Endothelial cell of umbilical vein (primary cell): Measurements from ENCODE around the gene ARHGAP45. TPM values are rescaled to one million over a fixed set of nuclear protein-coding genes. Genes with fewer than 3 reads are reported as not detected.

Experiments used
- BruUV-seq: library from RNA; stranded (reverse); fragments of 400-500 nt; replicated peaks from 2 replicates; lab custom pipeline; 2021; lab: Mats Ljungman, UMichigan
- CTCF ChIA-PET: fragments of 300-600, 350-600 bp; sonication (Branson Sonifier 250); formaldehyde crosslinking; loops from one replicate; lab custom pipeline; 2021; ENCODE audit warnings: antibody characterized with exemption, inconsistent platforms; lab: Charles Lee
- POLR2A ChIA-PET: fragments of 300-600, 350-600 bp; sonication (Branson Sonifier 250); formaldehyde crosslinking; loops from one replicate; lab custom pipeline; 2021; ENCODE audit warnings: antibody characterized with exemption, inconsistent platforms; lab: Charles Lee
- DNase-seq: peaks from one replicate; pipeline ENCODE4 v3.0.0-alpha.2; 2011; ENCODE audit warnings: low read depth, low spot score
- FAIRE-seq: peaks from 2 replicates; lab custom pipeline; 2011; peaks lifted over from hg19 to GRCh38; lab: Jason Lieb, UNC
- H2AFZ ChIP-seq: 2 replicates; pipeline ENCODE4 v1.6.0; 2012; ENCODE audit warnings: low read depth, low read length, control low read depth, inconsistent platforms
- H3K27ac ChIP-seq: 2 replicates; pipeline ENCODE4 v1.5.1; 2011; ENCODE audit warnings: low read depth, mild to moderate bottlenecking, control low read depth, low read length, moderate library complexity; ENCODE audit not compliant: insufficient read depth
- H3K27me3 ChIP-seq, 2 experiments: 2 replicates each; pipeline versions ENCODE4 v1.6.0 to v1.6.1; 2011; ENCODE audit warnings: low read length in 2 of 2, mixed read lengths in 1 of 2; ENCODE audit not compliant: control insufficient read depth in 2 of 2, insufficient read depth in 2 of 2
- H3K36me3 ChIP-seq, 2 experiments: 2 replicates in 1 of 2; 3 replicates in 1 of 2; pipeline ENCODE4 v1.5.1; 2011; ENCODE audit warnings: low read length in 2 of 2, mild to moderate bottlenecking in 1 of 2, moderate library complexity in 1 of 2; ENCODE audit not compliant: control insufficient read depth in 2 of 2, insufficient read depth in 2 of 2; ENCODE audit errors: extremely low read depth in 1 of 2
- H3K4me1 ChIP-seq: 3 replicates; pipeline ENCODE4 v1.5.1; 2011; ENCODE audit warnings: mild to moderate bottlenecking, low read length; ENCODE audit not compliant: control insufficient read depth, insufficient read depth; ENCODE audit errors: extremely low read depth
- H3K4me2 ChIP-seq: 2 replicates; pipeline ENCODE4 v1.6.1; 2011; ENCODE audit warnings: low read length, control low read depth, mixed read lengths; ENCODE audit not compliant: insufficient read depth
- H3K4me3 ChIP-seq, 3 experiments: fragments of 200-600 bp in 1 of 3; sonication (generic), shearing (Covaris generic) in 1 of 3; replicated peaks in 1 of 3; 2 replicates each; pipeline ENCODE4 v1.5.1; 2011 to 2016; ENCODE audit warnings: control low read depth in 3 of 3, low read length in 3 of 3, mild to moderate bottlenecking in 2 of 3, inconsistent platforms in 1 of 3, low read depth in 1 of 3, moderate library complexity in 1 of 3; ENCODE audit not compliant: insufficient read depth in 1 of 3
- H3K79me2 ChIP-seq: 2 replicates; pipeline ENCODE4 v1.6.0; 2012; ENCODE audit warnings: low read length, inconsistent platforms; ENCODE audit not compliant: control insufficient read depth, insufficient read depth
- H3K9ac ChIP-seq: replicated peaks from 2 replicates; pipeline ENCODE3; 2011; ENCODE audit warnings: low read length, control low read depth; ENCODE audit not compliant: insufficient read depth; ENCODE audit errors: extremely low read depth
- H3K9me1 ChIP-seq: replicated peaks from 3 replicates; pipeline ENCODE4 v1.6.0; 2011; ENCODE audit warnings: mild to moderate bottlenecking, low read length; ENCODE audit not compliant: control insufficient read depth, insufficient read depth; ENCODE audit errors: extremely low read depth
- H3K9me3 ChIP-seq: replicated peaks from 2 replicates; pipeline ENCODE4 v1.5.1; 2012; ENCODE audit warnings: low read length, inconsistent platforms; ENCODE audit not compliant: control insufficient read depth, insufficient read depth
- H4K20me1 ChIP-seq: replicated peaks from 2 replicates; pipeline ENCODE3; 2011; ENCODE audit warnings: mild to moderate bottlenecking, low read length; ENCODE audit not compliant: control insufficient read depth, insufficient read depth; ENCODE audit errors: extremely low read depth
- EZH2 ChIP-seq: IDR thresholded peaks from 2 replicates; pipeline ENCODE4 v1.6.1; 2012; ENCODE audit warnings: borderline replicate concordance, low read depth, mild to moderate bottlenecking, moderate library complexity, low read length, inconsistent platforms; ENCODE audit not compliant: severe bottlenecking
- FOS ChIP-seq: IDR thresholded peaks from 2 replicates; pipeline ENCODE4 v1.6.1; 2011; ENCODE audit warnings: mild to moderate bottlenecking, low read length, moderate library complexity, borderline replicate concordance; ENCODE audit not compliant: insufficient read depth
- GATA2 ChIP-seq: IDR thresholded peaks from 2 replicates; pipeline ENCODE4 v1.7.0; 2011; ENCODE audit warnings: low read depth, mild to moderate bottlenecking, moderate library complexity, mixed read lengths, low read length; ENCODE audit not compliant: insufficient read length, insufficient read depth
- JUN ChIP-seq: IDR thresholded peaks from 2 replicates; pipeline ENCODE4 v1.6.1; 2011; ENCODE audit warnings: borderline replicate concordance, low read depth; ENCODE audit not compliant: insufficient read length, insufficient read depth
- MYC ChIP-seq: IDR thresholded peaks from one replicate; pipeline ENCODE4 v1.6.1; 2011; ENCODE audit warnings: mild to moderate bottlenecking, low read depth, low read length
- POLR2A ChIP-seq: IDR thresholded peaks from 2 replicates; pipeline ENCODE4 v1.6.1; 2012; ENCODE audit warnings: low read depth, mild to moderate bottlenecking, control low read depth, low read length
- POLR2AphosphoS5 ChIP-seq: IDR thresholded peaks from 2 replicates; pipeline ENCODE4 v1.6.1; 2012; ENCODE audit warnings: low read depth, mild to moderate bottlenecking, control low read depth, low read length, moderate library complexity; ENCODE audit not compliant: insufficient read depth
- dilution Hi-C: fragments of 300-500 bp; cut with MboI; formaldehyde crosslinking; loops from one replicate; pipeline ENCODE4 v1.15.0; 2019; ENCODE audit warnings: low sequenced_read_pairs; ENCODE audit not compliant: extremely low pct_ligation_motif_present
- intact Hi-C: fragments of 100-400 bp; cut with micrococcal nuclease; formaldehyde crosslinking; loops from one replicate; pipeline ENCODE4 v1.10.0; 2022
- polyA plus RNA-seq, 4 experiments: library from polyadenylated mRNA; depleted of rRNA in 3 of 4; stranded (reverse) in 3 of 4; unstranded in 1 of 4; fragments of >200 nt; gene quantifications; 2 replicates each; pipeline versions ENCODE4 v1.2.1 to v1.2.3, GENCODE V29; 2011 to 2012; ENCODE audit warnings: missing spikeins in 1 of 4
- total RNA-seq: library from RNA; stranded (reverse); gene quantifications from 2 replicates; pipeline ENCODE4 v1.2.3, GENCODE V29; 2021
- TF ChIP-seq, protein P1 (sequence below): IDR thresholded peaks from 2 replicates; pipeline ENCODE4 v1.6.1; 2011; ENCODE audit not compliant: insufficient read depth, insufficient read length
- TF ChIP-seq, protein P2 (sequence below), 2 donors: IDR thresholded peaks; 1 replicate in 1 of 2; 2 replicates in 1 of 2; pipeline ENCODE4 v1.5.1; 2011; ENCODE audit warnings: low read length in 2 of 2, mild to moderate bottlenecking in 2 of 2, moderate library complexity in 2 of 2, control low read depth in 1 of 2, inconsistent platforms in 1 of 2, low read depth in 1 of 2; ENCODE audit not compliant: insufficient read depth in 1 of 2; ENCODE audit errors: extremely low read depth in 1 of 2

The ARHGAP45 gene
- total and polyA plus RNA-seq, 2 donors (not counting 3 experiments of a cell fraction or from before 2014, with no cell fraction given): 7.5 to 10.4 TPM

DNA sequence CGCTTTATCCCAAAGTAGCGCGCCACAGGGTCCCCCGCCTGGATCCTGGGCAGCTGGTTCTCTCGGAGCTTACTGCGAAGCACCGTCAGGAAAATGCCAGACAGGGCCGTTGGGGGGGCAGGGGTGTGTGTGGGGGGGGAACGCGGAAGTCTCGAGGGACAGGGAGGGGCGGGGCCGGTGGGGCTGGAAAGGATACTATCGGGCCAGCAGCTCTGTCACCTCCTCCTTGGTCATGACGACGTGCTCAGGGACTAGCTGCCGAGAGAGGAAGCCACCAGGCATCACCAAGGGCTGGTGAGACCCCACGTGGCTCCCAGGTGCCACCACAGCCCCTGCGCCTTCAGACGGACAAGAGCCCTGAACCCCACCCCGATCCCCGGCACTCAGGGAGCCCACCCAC is 22.9 kb downstream of the ARHGAP45 start:
- H3K4me1 ChIP-seq: peaks cover 10% of the 10 kb centered on the region
- no peaks in the 10 kb centered on the region for H3K27me3 ChIP-seq
- no peak overlapping the region for H3K4me3 ChIP-seq
- no peak overlapping the region for H3K27ac ChIP-seq
- H3K4me2 ChIP-seq: no peak overlapping the region
- TF ChIP-seq GATA2: no peak
- no peak for TF ChIP-seq POLR2AphosphoS5
- no peak for TF ChIP-seq JUN
- no peak for TF ChIP-seq MYC
- no peak for TF ChIP-seq EZH2
- TF ChIP-seq FOS: no peak
- TF ChIP-seq, protein P1, sequence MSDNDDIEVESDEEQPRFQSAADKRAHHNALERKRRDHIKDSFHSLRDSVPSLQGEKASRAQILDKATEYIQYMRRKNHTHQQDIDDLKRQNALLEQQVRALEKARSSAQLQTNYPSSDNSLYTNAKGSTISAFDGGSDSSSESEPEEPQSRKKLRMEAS: no peak
- TF ChIP-seq, protein P2, sequence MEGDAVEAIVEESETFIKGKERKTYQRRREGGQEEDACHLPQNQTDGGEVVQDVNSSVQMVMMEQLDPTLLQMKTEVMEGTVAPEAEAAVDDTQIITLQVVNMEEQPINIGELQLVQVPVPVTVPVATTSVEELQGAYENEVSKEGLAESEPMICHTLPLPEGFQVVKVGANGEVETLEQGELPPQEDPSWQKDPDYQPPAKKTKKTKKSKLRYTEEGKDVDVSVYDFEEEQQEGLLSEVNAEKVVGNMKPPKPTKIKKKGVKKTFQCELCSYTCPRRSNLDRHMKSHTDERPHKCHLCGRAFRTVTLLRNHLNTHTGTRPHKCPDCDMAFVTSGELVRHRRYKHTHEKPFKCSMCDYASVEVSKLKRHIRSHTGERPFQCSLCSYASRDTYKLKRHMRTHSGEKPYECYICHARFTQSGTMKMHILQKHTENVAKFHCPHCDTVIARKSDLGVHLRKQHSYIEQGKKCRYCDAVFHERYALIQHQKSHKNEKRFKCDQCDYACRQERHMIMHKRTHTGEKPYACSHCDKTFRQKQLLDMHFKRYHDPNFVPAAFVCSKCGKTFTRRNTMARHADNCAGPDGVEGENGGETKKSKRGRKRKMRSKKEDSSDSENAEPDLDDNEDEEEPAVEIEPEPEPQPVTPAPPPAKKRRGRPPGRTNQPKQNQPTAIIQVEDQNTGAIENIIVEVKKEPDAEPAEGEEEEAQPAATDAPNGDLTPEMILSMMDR (IDR thresholded peaks at IDR 0.05; ENCODE audit: extremely low read depth in 1 of 2, insufficient read depth in 1 of 2, low read depth in 1 of 2, low read length in 2 of 2): no peak
- no peak for TF ChIP-seq POLR2A
- H3K79me2 ChIP-seq: peaks cover 20% of the 10 kb centered on the region
- no peaks in the 10 kb centered on the region for H4K20me1 ChIP-seq
- DNase-seq: no peak
- peaks cover 9 to 26% of the 10 kb centered on the region in 2 experiments for H3K36me3 ChIP-seq
- ChIA-PET CTCF (no interaction called here), POLR2A (no interaction called here)
- no peak overlapping the region for H3K9ac ChIP-seq
- dilution Hi-C loops (no loop called here), intact Hi-C loops (no loop called here)
- no TSS peak for BruUV-seq
- FAIRE-seq: no peak
- H2AFZ ChIP-seq: no peak overlapping the region
- no peaks in the 10 kb centered on the region for H3K9me3 ChIP-seq
- H3K9me1 ChIP-seq: no peaks in the 10 kb centered on the region
